Endothelial cell of umbilical vein (primary cell): ENCODE measurements around the gene KCTD7. TPM values are rescaled to one million over a fixed set of nuclear protein-coding genes. Genes with fewer than 3 reads are reported as not detected.
"Not testable (repeated sequence)": the region's sequence is repeated elsewhere in the genome, so short reads cannot be mapped to it uniquely, and the experiment has no call there.

Experiments
- BruUV-seq: library from RNA; stranded (reverse); fragments of 400-500 nt; replicated peaks from 2 replicates; lab custom pipeline; 2021; lab: Mats Ljungman, UMichigan
- CTCF ChIA-PET: fragments of 300-600, 350-600 bp; sonication (Branson Sonifier 250); formaldehyde crosslinking; loops from one replicate; lab custom pipeline; 2021; ENCODE audit warnings: antibody characterized with exemption, inconsistent platforms; lab: Charles Lee
- POLR2A ChIA-PET: fragments of 300-600, 350-600 bp; sonication (Branson Sonifier 250); formaldehyde crosslinking; loops from one replicate; lab custom pipeline; 2021; ENCODE audit warnings: antibody characterized with exemption, inconsistent platforms; lab: Charles Lee
- DNase-seq: peaks from one replicate; pipeline ENCODE4 v3.0.0-alpha.2; 2011; ENCODE audit warnings: low read depth, low spot score
- FAIRE-seq: peaks from 2 replicates; lab custom pipeline; 2011; peaks lifted over from hg19 to GRCh38; lab: Jason Lieb, UNC
- H2AFZ ChIP-seq: 2 replicates; pipeline ENCODE4 v1.6.0; 2012; ENCODE audit warnings: low read depth, low read length, control low read depth, inconsistent platforms
- H3K27ac ChIP-seq: 2 replicates; pipeline ENCODE4 v1.5.1; 2011; ENCODE audit warnings: low read depth, mild to moderate bottlenecking, control low read depth, low read length, moderate library complexity; ENCODE audit not compliant: insufficient read depth
- H3K27me3 ChIP-seq, 2 experiments: 2 replicates each; pipeline versions ENCODE4 v1.6.0 to v1.6.1; 2011; ENCODE audit warnings: low read length in 2 of 2, mixed read lengths in 1 of 2; ENCODE audit not compliant: control insufficient read depth in 2 of 2, insufficient read depth in 2 of 2
- H3K36me3 ChIP-seq, 2 experiments: 2 replicates in 1 of 2; 3 replicates in 1 of 2; pipeline ENCODE4 v1.5.1; 2011; ENCODE audit warnings: low read length in 2 of 2, mild to moderate bottlenecking in 1 of 2, moderate library complexity in 1 of 2; ENCODE audit not compliant: control insufficient read depth in 2 of 2, insufficient read depth in 2 of 2; ENCODE audit errors: extremely low read depth in 1 of 2
- H3K4me1 ChIP-seq: 3 replicates; pipeline ENCODE4 v1.5.1; 2011; ENCODE audit warnings: mild to moderate bottlenecking, low read length; ENCODE audit not compliant: control insufficient read depth, insufficient read depth; ENCODE audit errors: extremely low read depth
- H3K4me2 ChIP-seq: 2 replicates; pipeline ENCODE4 v1.6.1; 2011; ENCODE audit warnings: low read length, control low read depth, mixed read lengths; ENCODE audit not compliant: insufficient read depth
- H3K4me3 ChIP-seq, 3 experiments: fragments of 200-600 bp in 1 of 3; sonication (generic), shearing (Covaris generic) in 1 of 3; replicated peaks in 1 of 3; 2 replicates each; pipeline ENCODE4 v1.5.1; 2011 to 2016; ENCODE audit warnings: control low read depth in 3 of 3, low read length in 3 of 3, mild to moderate bottlenecking in 2 of 3, inconsistent platforms in 1 of 3, low read depth in 1 of 3, moderate library complexity in 1 of 3; ENCODE audit not compliant: insufficient read depth in 1 of 3
- H3K79me2 ChIP-seq: 2 replicates; pipeline ENCODE4 v1.6.0; 2012; ENCODE audit warnings: low read length, inconsistent platforms; ENCODE audit not compliant: control insufficient read depth, insufficient read depth
- H3K9ac ChIP-seq: replicated peaks from 2 replicates; pipeline ENCODE3; 2011; ENCODE audit warnings: low read length, control low read depth; ENCODE audit not compliant: insufficient read depth; ENCODE audit errors: extremely low read depth
- H3K9me1 ChIP-seq: replicated peaks from 3 replicates; pipeline ENCODE4 v1.6.0; 2011; ENCODE audit warnings: mild to moderate bottlenecking, low read length; ENCODE audit not compliant: control insufficient read depth, insufficient read depth; ENCODE audit errors: extremely low read depth
- H3K9me3 ChIP-seq: replicated peaks from 2 replicates; pipeline ENCODE4 v1.5.1; 2012; ENCODE audit warnings: low read length, inconsistent platforms; ENCODE audit not compliant: control insufficient read depth, insufficient read depth
- H4K20me1 ChIP-seq: replicated peaks from 2 replicates; pipeline ENCODE3; 2011; ENCODE audit warnings: mild to moderate bottlenecking, low read length; ENCODE audit not compliant: control insufficient read depth, insufficient read depth; ENCODE audit errors: extremely low read depth
- CTCF ChIP-seq, 2 donors: IDR thresholded peaks; 1 replicate in 1 of 2; 2 replicates in 1 of 2; pipeline ENCODE4 v1.5.1; 2011; ENCODE audit warnings: low read length in 2 of 2, mild to moderate bottlenecking in 2 of 2, moderate library complexity in 2 of 2, control low read depth in 1 of 2, inconsistent platforms in 1 of 2, low read depth in 1 of 2; ENCODE audit not compliant: insufficient read depth in 1 of 2; ENCODE audit errors: extremely low read depth in 1 of 2
- EZH2 ChIP-seq: IDR thresholded peaks from 2 replicates; pipeline ENCODE4 v1.6.1; 2012; ENCODE audit warnings: borderline replicate concordance, low read depth, mild to moderate bottlenecking, moderate library complexity, low read length, inconsistent platforms; ENCODE audit not compliant: severe bottlenecking
- FOS ChIP-seq: IDR thresholded peaks from 2 replicates; pipeline ENCODE4 v1.6.1; 2011; ENCODE audit warnings: mild to moderate bottlenecking, low read length, moderate library complexity, borderline replicate concordance; ENCODE audit not compliant: insufficient read depth
- GATA2 ChIP-seq: IDR thresholded peaks from 2 replicates; pipeline ENCODE4 v1.7.0; 2011; ENCODE audit warnings: low read depth, mild to moderate bottlenecking, moderate library complexity, mixed read lengths, low read length; ENCODE audit not compliant: insufficient read length, insufficient read depth
- JUN ChIP-seq: IDR thresholded peaks from 2 replicates; pipeline ENCODE4 v1.6.1; 2011; ENCODE audit warnings: borderline replicate concordance, low read depth; ENCODE audit not compliant: insufficient read length, insufficient read depth
- MAX ChIP-seq: IDR thresholded peaks from 2 replicates; pipeline ENCODE4 v1.6.1; 2011; ENCODE audit not compliant: insufficient read depth, insufficient read length
- MYC ChIP-seq: IDR thresholded peaks from one replicate; pipeline ENCODE4 v1.6.1; 2011; ENCODE audit warnings: mild to moderate bottlenecking, low read depth, low read length
- POLR2AphosphoS5 ChIP-seq: IDR thresholded peaks from 2 replicates; pipeline ENCODE4 v1.6.1; 2012; ENCODE audit warnings: low read depth, mild to moderate bottlenecking, control low read depth, low read length, moderate library complexity; ENCODE audit not compliant: insufficient read depth
- dilution Hi-C: fragments of 300-500 bp; cut with MboI; formaldehyde crosslinking; loops from one replicate; pipeline ENCODE4 v1.15.0; 2019; ENCODE audit warnings: low sequenced_read_pairs; ENCODE audit not compliant: extremely low pct_ligation_motif_present
- intact Hi-C: fragments of 100-400 bp; cut with micrococcal nuclease; formaldehyde crosslinking; loops from one replicate; pipeline ENCODE4 v1.10.0; 2022
- polyA plus RNA-seq, 4 experiments: library from polyadenylated mRNA; depleted of rRNA in 3 of 4; stranded (reverse) in 3 of 4; unstranded in 1 of 4; fragments of >200 nt; gene quantifications; 2 replicates each; pipeline versions ENCODE4 v1.2.1 to v1.2.3, GENCODE V29; 2011 to 2012; ENCODE audit warnings: missing spikeins in 1 of 4
- total RNA-seq: library from RNA; stranded (reverse); gene quantifications from 2 replicates; pipeline ENCODE4 v1.2.3, GENCODE V29; 2021

Gene KCTD7
- total and polyA plus RNA-seq, 2 donors (not counting 3 experiments of a cell fraction or from before 2014, with no cell fraction given): 8.7 to 14.1 TPM

- peak overlapping the region; percentile 91 for H3K9ac ChIP-seq
- H3K36me3 ChIP-seq: no peaks in the 10 kb centered on the region
- no peaks in the 10 kb centered on the region for H3K9me1 ChIP-seq
- H3K4me3 ChIP-seq: peak overlapping the region; percentile 30 to 80 (median 49)
- no peaks in the 10 kb centered on the region for H3K27me3 ChIP-seq
- peak overlapping the region; percentile 79 for H3K27ac ChIP-seq
- intact Hi-C loops: loop anchor here (1.0 to 2.0 kb wide), 3 partner anchors 28 to 58 kb away; partner anchors contain the start of genes KCTD7 and RABGEF1
- H3K9me3 ChIP-seq: no peaks in the 10 kb centered on the region
- FAIRE-seq (peak; percentile 70), DNase-seq (peak; percentile 15)
- dilution Hi-C loops: no loop called here
- TF ChIP-seq MAX (no peak), MYC (no peak), FOS (no peak), JUN (no peak), EZH2 (no peak), CTCF (IDR thresholded peaks at IDR 0.05; ENCODE audit: extremely low read depth in 1 of 2, insufficient read depth in 1 of 2, low read depth in 1 of 2, low read length in 2 of 2) (no peak), POLR2AphosphoS5 (no peak), GATA2 (no peak)
- peaks cover 7% of the 10 kb centered on the region for H3K79me2 ChIP-seq
- no peaks in the 10 kb centered on the region for H4K20me1 ChIP-seq
- H3K4me1 ChIP-seq: peaks cover 4% of the 10 kb centered on the region
- H2AFZ ChIP-seq: peak overlapping the region; percentile 52
- BruUV-seq: no TSS peak
- ChIA-PET CTCF (no interaction called here), POLR2A (no interaction called here)
- peak overlapping the region; percentile 77 for H3K4me2 ChIP-seq
These were observed 53.8 kb downstream of the KCTD7 start for GRCh38 chr7:66682350-66683093.

GRCh38 chr7:66683094-66683769, 54.6 kb downstream of the KCTD7 start:
- H3K9me1 ChIP-seq, H3K9me3 ChIP-seq, H3K27ac ChIP-seq, dilution Hi-C loops, H3K79me2 ChIP-seq, H3K9ac ChIP-seq, FAIRE-seq, CTCF ChIA-PET, H3K27me3 ChIP-seq, DNase-seq, H4K20me1 ChIP-seq, H3K36me3 ChIP-seq, H3K4me1 ChIP-seq, POLR2A ChIA-PET: not testable (repeated sequence)
- peak overlapping the region; percentile 2 for H2AFZ ChIP-seq
- peak overlapping the region; percentile 77 for H3K4me2 ChIP-seq
- intact Hi-C loops: loop anchor here (2.0 kb wide), 1 partner anchor 28 kb away; no protein-coding TSS in a partner anchor
- BruUV-seq: TSS peak; percentile 26
- H3K4me3 ChIP-seq: peak overlapping the region; percentile 30 to 80 (median 49)
